Esophagus mucosa (tissue), 1 donor: ENCODE data around the gene GMPR. TPM values are rescaled to one million over a fixed set of nuclear protein-coding genes. Genes with fewer than 3 reads are reported as not detected.

Experiments used
- ATAC-seq: fragments of 200-7000 bp; cut with Tn5 transposase; one replicate; pipeline ENCODE4 v1.9.1; 2020
- total RNA-seq: library from RNA; stranded (reverse); gene quantifications from one replicate; pipeline ENCODE4 v1.2.4, GENCODE V29; 2023
- donor health status: DM: yes; HTN: yes; CAD: no.

Gene GMPR
- total RNA-seq, 1 donor from 2014 or later = 0.80 TPM

DNA sequence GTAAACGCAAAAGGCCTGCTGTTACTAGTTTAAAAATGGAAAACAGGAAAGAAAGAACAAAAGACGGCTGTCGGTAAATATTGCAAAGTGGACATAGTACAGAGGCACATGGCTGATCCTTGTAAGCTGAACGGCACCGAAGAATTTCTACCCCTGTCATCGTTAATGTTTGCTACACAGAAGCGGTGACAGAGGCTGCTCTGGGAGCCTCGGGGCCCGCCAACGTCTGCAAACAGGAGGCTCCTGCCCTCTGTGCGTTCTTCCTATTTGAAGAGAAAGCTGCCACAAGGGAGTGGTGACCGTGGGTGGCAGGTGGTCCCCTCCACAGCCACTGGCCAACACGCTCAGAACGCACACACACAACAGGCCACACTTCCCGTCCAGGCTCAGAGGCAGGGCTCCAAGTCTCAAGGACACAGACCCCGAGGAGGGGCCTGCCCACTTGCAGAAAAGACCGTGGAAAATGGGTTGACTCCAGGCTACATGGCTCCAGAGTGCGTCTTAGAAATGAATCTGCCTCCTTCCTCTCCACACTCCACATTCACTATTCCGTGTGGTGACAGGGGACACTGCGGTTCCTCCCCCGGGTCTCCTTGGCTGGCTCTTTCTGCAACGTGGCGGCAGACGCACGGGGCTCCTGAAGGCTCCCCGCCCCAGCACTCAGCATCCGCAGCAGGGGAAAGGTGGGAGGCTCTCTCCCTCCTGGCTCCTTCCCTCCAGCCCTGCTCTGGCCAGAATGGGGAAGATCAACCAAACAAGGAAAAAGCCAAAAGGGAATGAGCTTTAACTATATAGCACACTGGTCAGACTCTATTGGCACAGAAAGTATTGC is 64.5 kb downstream of the GMPR start:
- no peak for ATAC-seq

DNA sequence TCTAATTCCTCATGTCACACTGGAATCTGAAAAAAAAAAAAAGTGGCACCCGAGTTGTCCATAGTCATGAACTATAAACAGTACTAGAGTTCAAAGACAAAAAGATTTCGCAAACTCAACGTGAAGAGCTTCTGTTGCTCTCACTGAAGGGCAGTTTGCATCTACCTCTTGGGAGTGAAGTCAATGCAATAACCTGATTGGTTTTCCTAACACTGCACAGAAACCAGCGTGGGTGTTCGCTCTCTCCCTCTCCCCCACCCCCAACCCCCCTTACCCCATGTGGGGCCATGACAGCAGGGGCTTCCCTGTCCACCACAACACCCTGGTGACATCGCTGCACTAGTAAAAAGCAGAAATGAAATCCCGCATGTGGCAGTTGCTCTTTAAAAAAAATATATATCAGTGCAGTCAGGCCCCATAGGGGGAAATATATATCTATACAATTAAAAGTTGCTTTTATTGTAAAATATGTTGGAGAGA is 66.9 kb downstream of the GMPR start:
- ATAC-seq = peak; percentile 53

DNA sequence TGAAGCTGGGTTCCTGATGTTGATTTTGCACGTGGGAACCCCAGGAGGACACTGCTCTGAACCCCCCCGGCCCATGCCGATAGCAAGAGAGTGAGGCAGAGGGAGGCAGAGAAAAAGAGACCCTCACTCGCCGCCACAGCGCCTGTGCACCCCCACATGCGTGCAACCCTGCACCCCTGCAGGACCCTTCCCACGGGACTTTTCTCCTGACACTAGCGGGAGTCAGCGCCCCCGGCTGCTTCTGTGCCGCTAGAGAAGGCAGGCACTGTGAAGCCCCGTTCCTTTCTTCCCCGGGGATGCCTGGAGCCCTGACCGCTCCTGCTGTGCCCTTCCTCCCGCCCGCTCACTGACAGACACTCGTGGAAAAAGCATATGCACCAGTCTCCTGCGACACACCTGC is 67.4 kb downstream of the GMPR start:
- no peak for ATAC-seq

DNA sequence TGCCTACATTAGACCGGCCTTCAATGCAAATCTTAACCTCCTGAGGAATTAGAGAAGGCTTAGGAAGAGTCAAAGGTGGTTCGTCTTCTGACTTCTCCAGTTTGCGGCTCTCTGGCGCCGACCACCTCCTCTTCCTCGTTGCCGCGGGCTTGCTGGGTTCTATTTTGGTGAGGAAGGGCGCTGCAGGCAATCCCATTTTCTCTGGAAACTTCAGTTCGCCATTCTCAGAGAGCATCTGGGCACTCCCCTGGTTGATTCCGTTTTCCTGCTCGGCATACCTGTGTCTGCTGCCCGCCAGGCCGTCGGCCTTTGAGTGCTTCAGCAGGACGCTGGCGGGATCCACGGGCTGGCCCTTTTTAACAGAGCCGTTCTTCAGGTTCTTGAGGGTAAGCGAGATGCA is 67.9 kb downstream of the GMPR start:
- ATAC-seq = no peak

DNA sequence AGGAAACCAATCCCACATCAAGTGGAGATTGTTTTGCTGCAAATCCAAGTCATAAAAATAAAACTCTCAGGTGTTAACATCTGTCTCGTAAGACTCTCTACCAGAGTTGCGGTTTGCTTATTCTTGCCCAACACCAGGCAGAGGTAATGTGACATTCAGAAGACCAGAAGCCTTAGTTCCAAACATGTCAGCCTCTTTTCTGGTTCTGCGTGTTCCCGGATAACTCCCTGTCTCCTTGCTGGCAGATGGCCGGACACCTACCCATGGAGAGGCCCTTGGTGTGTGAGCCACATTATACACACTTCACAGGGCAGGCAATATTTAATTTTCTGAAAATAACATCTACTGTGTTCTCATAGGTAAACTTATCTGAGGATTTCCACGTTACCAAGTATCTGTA is 73.4 kb downstream of the GMPR start:
- no peak for ATAC-seq

DNA sequence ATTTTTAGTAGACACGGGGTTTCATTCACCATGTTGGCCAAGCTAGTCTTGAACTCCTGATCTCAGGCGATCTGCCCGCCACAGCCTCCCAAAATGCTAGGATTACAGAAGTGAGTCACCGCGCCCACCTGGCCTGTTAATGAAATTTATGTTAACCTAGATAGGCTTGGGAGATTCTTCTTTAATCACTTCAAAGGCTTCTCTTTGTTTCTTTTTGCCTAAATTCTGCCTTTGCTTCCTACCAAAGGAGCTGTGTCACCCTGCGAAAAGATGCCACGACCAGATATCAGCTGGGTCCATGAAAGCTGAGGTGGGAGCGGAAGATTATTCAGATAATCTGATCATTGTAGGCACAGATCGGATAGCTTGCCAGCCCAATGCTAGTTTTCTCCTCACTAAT is 75.3 kb downstream of the GMPR start:
- no peak for ATAC-seq

DNA sequence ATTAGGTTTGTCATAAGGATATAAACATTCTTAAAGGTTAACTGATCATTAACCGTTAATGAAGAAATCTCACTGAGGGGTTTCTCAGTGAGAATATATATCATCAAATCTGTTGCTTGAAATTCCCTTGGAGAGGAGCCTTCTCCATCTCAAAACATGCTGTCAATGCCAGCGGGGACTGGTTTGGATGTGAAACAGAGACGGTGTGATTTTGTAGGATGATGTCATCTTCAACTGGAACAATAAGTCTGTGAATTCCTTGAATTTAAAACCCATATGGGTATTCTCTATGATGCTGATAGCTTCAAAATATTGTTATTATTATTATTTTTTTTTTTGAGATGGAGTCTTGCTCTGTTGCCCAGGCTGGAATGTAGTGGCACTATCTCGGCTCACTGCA is 75.9 kb downstream of the GMPR start:
- ATAC-seq = no peak

DNA sequence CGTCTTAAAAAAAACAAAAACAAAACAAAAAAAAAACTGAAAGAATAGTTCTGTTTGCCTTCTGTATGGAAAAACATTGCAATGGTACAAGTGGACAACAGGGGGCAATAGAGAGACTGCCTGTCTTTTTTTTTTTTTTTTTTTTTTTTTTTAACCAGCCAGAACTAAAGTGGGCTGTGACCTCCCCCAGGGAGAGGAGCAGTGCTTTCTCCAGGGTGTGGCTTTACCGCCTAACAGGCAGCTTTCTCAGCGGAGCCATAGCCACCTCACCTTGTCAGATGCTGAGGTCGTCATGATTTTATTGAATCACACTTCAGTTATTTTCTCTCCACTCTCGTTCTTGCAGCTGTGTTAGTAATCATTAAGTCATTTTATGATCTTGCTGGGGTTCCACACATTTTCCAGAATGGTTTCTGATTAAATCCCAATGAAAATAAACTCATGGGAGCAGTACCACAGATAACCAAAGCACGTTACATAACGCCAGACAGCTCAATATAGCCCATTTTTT is 78.4 kb downstream of the GMPR start:
- ATAC-seq = no peak

DNA sequence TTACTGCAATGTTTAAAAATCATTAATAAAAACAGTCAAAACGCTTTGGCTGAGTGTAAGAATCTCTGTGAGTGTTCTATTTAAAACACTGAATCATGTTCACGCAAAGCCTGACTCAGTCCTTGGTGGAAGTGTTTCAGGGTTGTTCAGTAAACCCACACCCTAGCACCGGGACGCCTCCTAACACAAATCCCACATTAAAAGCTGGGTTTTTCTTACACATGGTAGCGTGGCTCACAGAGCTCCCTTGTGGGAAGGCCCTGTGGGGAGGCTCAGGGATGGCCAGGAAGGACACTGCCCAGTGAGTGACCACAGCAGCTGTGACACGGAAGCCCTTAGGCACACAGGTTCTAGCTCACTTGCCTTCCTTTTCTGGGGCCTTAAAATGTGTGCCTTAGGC is 80.2 kb downstream of the GMPR start:
- ATAC-seq = peak; percentile 24

DNA sequence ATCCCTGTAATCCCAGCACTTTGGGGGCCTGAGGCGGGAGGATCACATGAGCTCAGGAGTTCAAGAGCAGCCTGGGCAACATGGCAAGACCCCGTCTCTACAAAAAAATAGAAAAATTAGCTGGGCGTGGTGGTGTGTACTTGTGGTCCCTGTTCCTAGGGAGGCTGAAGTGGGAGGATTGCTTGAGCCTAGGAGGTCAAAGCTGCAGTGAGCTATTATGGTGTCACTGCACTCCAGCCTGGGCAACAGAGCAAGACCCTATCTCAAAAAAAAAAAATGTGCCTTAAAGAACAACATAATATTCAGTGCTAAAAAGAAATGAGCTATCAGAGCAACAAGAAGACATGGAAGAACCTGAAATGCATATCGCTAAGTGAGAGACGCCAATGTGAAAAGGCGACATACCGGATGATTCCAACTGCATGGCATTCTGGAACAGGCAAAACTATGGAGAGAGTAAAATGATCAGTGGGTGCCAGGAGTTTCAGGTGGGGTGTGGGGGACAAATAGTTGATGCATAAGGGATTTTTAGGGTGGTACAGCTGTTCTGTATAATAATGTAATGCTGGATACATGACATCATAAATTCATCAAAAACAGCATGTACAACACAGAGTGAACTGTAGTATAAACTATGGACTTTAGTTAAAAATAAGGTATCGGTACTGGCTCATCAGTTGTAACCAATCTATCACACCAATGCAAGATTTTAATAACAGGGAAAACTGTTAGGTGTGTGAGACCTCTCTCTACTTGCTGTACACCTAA is 80.8 kb downstream of the GMPR start:
- ATAC-seq = no peak

DNA sequence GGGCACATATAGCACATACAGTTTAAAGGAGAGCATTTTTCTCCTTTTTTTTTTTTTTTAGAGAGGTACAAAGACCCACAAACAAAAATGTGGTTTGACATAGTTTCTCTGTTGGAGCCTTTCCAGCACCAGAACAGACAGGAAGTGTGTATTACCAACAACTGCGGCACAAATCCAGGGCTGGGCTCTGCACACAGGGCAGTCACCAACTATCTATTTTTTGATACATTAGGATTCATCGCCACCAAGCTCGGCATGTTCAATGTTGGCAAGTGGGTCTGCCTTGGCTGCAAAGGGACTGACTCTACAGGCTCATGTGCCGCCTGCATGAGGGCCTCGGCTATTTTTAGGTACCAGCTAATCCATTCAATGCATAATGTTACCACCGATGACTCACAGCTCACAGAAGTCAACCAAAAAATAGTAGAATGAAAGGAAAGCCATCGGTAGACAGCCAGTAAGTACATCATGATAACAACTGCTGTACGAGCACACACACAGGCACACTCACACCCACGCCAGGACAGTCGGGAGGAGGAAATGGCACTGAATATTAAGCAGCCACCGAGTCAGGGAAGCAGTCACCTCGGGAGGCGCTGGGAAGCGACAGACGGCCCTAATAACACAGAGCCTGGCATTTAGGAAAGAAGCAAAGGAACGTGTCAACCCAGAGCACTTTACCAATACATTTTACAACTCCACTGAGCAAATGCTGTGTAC is 81.6 kb downstream of the GMPR start:
- ATAC-seq = peak; percentile 67

DNA sequence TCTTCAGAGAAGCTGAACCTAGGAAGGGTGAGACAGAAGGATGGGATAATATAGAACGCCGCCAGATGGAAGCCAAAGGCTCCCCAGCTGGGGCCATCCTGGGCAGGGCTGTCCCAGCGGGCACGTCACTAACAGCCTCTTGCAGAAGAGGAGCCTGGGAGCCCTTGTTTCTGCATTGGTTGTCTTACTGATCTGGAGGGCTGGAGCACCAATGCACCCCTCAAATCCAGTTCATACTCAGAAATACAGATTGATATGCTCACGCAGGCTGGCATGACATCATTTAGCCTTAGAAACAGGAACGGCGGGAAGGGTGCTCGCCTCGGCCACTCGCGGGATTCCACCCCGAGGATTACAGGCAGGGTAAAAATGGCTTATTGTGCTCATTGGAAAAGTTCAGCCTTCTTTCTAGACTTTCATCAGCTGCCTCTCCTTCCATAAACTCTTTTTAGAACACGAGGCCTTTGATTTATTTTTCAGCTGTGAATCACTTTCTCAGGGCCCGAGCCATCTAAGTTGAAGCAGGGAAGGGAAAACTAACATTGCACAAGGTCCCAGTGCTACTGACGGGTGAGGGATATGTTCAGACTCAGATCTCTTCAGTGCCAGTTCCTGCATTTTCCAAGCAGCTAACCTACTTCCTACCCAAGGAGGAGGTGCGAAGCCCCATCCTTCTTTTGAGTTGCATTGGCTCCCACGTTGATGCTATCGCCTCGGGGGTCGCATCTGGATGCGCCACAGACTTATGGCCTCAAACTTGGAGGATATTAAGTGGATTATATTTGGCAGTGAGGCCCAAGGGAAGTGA is 82.3 kb downstream of the GMPR start:
- no peak for ATAC-seq

DNA sequence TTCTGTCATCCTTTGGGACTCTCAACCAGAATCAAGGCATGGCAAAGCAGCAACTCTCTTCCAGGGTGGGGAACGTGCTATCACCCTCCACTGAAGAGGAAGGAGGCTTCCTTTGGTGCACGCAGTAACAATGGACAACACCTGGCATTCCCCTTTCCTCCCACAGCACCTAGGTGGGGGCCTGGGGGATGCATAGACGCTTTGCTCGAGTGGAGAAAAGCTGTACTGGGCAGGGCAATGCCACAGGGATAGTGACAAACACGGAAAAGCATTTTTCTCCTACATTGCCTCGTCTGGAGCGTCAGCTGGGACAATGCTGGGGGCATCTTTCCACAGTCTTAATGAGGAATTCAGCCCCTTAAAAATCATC is 82.9 kb downstream of the GMPR start:
- no peak for ATAC-seq

DNA sequence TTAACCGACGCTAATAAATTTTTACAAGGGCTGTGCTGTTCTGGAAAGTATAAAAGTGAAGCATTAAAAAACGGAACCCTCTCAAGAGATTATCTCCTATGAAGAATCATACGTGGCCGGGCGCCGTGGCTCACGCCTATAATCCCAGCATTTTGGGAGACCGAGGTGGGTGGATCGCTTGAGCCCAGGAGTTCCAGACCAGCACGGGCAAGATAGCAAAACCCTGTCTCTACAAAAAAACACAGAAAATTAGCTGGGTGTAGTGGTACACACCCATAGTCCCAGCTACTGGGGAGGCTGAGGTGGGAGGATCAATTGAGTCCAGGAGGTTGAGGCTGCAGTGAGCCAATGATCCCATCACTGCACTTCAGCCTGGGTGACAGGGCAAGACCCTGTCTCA is 83.4 kb downstream of the GMPR start:
- no peak for ATAC-seq

DNA sequence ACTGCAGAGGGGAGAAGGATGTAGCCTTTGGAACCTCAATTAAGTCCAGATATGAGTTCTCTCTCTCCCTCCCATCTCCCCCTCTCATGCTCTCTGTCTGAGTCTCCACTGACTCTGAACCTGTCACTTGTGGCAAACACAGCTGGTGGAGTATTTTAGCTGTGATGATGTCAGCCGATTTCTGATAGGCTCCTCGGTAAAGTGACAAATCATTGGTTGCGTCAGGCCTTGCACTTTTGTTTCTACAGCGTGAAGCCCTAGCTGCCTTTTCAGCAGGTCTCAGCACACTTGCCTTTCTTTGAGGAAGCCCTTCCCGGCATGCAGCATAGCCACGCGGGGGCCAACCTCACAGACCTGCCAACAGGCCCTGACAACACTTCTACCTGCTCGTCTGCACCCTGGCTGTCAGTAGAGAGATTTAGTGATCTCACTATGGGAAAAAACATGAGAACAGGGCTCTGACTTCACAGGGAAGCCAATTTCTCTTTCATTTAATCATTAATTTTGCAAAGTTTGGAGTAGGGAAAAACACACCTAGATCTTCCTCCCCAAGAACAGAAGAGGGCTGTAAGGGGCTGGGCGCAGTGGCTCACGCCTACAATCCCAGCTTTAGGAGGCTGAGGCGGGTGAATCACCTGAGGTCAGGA is 84.4 kb downstream of the GMPR start:
- peak; percentile 85 for ATAC-seq

DNA sequence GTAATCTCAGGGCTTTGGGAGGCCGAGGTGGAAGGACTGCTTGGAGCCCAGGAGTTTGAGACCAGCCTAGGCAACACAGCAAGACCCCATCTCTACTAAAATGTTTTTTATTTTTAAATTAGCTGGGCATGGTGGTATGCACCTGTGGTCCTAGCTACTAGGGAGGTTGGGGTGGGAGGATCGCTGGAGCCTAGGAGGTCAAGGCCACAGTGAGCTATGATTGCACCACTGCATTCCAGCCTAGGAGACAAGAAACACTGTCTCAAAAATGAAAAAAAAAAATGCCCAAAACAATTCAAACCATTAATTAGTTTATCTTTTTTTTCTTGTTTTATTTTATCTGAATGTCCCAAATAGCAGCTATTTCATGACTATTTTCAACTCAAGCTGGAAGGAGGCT is 85.8 kb downstream of the GMPR start:
- ATAC-seq = no peak

DNA sequence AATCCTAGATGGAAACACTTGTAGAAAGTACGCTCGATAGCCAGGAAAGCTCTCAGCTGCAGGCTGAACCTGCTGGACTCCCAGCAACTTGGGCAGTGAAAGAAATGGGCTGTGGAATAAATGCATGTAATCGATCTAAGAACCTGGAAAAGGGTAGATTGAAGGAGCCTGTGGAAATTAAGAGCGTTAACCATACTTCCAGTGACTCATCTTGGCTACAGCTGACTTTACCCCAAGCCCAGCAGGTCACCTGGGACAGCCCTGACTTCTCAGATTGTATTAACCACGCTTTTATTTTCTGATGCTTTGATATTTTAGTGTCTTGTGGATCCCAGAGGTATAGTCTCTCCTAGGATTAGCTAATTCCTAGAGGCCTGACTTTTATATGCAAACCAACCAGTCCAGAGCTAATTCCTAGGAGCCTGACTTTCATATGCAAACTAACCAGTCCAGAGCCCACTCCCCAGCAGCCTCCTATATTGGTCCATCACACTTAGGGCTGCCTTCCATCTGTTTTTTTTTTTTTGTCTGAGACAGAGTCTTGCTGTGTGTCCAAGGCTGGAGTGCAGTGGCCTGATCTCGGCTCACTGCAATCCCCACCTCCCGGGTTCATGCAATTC is 86.3 kb downstream of the GMPR start:
- ATAC-seq = no peak

DNA sequence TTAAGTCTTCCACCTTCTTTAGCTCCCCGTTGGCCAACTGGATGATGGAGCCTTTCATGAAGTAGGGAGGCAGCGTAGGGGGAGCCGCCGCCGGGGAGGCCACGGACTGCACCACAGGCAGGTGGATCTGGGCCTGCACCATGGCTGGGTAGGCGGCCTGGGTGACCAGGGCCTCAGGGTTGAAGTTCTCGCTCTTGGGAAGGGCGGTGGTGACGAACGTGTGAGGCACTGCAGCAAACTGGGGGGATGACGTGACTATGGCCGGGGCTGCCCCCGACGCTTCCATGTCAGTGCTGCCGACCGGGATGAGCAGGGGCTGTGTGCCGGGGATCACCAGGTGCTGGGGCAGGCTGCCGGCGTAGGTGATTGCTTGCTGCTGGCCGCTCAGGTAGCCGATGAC is 88.1 kb downstream of the GMPR start:
- ATAC-seq = no peak

DNA sequence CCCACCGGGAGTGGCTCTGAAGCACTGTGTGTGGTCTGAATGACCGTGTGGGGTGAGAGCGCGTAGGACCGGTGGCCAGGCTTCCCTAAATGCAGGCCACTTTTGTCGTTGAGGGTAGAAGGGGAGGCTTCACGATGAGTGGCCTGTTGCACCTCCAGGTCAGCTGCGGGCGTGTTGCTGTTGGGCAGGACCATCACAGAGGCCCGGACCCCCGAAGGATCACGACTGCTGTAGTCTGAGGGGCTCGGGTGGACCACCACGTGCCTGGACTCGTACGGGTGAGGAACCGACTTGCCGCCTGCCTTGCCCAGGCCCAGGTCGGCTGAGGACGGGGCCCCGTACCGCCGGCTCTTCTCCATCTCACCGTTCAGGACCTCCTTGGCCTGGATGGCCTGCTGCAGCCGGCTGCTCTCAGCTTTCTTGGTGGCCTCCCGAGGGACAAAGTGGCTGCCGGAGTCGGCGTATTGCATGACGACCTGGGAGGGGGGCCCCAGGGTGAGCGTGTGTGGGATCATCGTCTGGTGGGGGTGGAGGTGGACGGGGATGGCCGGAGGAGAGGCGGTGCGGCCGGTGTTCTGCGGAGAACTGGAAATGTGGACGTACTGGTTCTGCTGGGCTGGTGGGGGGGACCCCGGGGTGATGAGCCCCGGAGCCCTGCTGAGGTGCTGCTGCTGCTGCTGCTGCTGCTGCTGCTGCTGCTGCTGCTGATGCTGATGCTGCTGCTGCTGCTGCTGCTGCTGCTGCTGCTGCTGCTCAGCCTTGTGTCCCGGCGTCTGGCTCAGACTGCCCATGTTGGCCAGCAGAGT is 88.8 kb downstream of the GMPR start:
- ATAC-seq = no peak

DNA sequence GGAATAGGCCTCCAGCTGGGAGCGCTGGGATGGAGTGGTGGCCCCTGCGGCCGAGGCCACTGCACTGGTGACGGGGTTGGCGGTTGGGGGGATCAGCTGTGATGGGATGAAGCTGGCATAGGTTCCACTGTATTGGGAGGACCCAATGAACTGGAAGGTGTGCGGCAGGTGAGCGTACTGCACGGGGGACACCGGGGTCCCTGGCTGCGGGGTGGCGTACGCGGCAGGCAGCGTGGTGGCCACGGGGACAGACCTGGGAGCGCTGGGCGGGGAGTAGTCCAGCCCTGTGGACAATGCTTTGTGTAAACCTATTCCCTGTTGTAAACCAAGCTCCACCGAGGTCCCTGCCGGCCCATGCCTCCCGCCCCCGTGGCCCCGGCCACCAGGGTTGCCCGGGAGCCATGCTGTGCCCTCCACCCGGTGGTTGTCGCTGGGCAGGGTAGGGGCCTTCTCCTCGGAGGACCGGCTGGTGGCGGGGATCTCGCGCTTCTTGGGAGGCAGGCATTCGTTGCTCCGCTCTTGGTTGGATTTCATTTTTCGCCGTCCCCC is 89.5 kb downstream of the GMPR start:
- ATAC-seq = no peak
